ENCODE results near the gene NTSR1.

DNA sequence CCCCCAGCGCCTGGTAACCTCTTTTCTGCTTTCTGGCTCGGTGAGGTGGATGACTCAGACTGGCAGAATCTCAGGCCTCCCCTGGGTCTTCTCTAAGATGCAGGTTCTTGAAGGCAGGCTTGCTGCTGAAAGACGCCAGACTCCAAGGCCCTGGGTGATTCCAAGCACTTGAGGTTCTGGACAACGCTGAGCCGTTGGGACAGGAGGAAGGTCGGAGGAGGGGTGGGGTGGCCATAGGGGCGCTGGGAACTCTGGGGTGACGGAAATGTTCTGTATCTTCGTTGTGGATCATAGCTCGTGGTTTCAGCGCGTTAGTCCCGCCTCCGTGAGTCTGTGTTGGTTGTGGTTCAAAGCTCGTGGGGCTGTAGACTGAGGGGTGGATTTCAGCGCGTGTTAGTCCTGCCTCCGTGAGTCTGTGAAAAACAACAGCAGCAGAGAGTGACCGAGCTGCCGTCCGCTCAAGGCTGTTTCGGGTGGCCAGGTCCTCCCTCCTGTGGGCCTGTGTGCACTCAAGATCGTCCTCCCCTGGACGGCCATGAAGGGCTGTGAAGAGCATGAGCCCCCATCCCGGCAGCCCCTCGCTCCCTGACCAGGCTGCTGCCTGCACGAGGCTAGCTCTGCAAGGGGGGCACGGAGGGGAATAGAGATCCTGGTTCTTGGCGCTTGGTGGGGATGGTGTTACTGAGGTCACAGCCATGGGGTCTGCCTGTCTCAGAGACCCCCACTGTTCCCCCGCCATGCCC lies 7.7 kb downstream of the NTSR1 start:
- TF ChIP-seq, protein P1, sequence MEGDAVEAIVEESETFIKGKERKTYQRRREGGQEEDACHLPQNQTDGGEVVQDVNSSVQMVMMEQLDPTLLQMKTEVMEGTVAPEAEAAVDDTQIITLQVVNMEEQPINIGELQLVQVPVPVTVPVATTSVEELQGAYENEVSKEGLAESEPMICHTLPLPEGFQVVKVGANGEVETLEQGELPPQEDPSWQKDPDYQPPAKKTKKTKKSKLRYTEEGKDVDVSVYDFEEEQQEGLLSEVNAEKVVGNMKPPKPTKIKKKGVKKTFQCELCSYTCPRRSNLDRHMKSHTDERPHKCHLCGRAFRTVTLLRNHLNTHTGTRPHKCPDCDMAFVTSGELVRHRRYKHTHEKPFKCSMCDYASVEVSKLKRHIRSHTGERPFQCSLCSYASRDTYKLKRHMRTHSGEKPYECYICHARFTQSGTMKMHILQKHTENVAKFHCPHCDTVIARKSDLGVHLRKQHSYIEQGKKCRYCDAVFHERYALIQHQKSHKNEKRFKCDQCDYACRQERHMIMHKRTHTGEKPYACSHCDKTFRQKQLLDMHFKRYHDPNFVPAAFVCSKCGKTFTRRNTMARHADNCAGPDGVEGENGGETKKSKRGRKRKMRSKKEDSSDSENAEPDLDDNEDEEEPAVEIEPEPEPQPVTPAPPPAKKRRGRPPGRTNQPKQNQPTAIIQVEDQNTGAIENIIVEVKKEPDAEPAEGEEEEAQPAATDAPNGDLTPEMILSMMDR (IDR thresholded peaks at IDR 0.05): no peak
- TF ChIP-seq POLR2A (IDR thresholded peaks at IDR 0.05): no peak

Measured in sigmoid colon (tissue), 3 donors.